Measurements from ENCODE around the gene TMC1.

DNA sequence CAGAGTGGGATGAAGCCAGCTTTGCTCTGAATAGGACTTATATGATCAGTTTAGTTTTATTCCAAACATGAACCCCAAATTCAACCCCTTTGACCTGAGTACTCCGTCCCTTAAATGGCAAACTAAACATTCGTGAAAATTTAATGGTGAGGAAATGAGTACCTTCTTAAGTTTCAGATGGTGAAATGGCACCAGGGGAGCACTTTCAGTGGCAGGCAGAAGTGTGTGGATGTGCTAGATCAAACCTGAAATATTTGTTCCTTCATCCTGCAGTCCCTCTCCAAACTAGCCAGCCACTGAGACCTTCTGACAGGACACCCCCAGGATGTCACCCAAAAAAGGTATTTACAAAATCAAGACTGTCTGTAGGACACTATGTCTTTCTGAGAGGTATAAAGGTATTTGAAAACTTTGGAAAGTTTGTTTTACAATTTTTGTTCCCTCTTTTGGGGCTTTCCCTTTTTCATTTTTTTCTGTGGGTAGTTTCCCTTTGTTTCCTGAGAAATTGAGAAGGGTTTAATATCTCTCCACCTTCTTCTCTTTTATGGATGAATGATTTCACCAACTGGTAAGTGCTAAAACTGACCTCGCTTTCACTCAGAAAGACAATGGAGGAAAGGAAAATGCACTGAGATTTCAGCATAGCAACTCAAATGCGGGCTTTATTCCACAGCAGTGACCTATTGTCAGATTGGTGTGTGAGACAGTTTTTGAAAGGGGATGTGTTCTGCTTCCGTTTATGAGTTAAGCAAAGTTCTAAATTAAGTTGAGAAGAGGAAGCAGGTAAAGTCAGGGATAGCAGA, 127.1 kb downstream of the TMC1 start:
- no peak for TF ChIP-seq CBX8 (IDR thresholded peaks at IDR 0.05)
- TF ChIP-seq, protein P1, sequence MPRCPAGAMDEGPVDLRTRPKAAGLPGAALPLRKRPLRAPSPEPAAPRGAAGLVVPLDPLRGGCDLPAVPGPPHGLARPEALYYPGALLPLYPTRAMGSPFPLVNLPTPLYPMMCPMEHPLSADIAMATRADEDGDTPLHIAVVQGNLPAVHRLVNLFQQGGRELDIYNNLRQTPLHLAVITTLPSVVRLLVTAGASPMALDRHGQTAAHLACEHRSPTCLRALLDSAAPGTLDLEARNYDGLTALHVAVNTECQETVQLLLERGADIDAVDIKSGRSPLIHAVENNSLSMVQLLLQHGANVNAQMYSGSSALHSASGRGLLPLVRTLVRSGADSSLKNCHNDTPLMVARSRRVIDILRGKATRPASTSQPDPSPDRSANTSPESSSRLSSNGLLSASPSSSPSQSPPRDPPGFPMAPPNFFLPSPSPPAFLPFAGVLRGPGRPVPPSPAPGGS (IDR thresholded peaks at IDR 0.05), result no peak
- TF ChIP-seq, protein P2, sequence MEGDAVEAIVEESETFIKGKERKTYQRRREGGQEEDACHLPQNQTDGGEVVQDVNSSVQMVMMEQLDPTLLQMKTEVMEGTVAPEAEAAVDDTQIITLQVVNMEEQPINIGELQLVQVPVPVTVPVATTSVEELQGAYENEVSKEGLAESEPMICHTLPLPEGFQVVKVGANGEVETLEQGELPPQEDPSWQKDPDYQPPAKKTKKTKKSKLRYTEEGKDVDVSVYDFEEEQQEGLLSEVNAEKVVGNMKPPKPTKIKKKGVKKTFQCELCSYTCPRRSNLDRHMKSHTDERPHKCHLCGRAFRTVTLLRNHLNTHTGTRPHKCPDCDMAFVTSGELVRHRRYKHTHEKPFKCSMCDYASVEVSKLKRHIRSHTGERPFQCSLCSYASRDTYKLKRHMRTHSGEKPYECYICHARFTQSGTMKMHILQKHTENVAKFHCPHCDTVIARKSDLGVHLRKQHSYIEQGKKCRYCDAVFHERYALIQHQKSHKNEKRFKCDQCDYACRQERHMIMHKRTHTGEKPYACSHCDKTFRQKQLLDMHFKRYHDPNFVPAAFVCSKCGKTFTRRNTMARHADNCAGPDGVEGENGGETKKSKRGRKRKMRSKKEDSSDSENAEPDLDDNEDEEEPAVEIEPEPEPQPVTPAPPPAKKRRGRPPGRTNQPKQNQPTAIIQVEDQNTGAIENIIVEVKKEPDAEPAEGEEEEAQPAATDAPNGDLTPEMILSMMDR (IDR thresholded peaks at IDR 0.05), result no peak

All from A549 (cell line).